Heart left ventricle (tissue), 16 donors: ENCODE measurements around the gene SPON2. TPM values are rescaled to one million over a fixed set of nuclear protein-coding genes. Genes with fewer than 3 reads are reported as not detected.

ENCODE experiments used
- ATAC-seq, 4 donors: fragments of 200-7000 bp; cut with Tn5 transposase; one replicate each; pipeline ENCODE4 v1.9.1; 2020 to 2022; ENCODE audit warnings: moderate library complexity in 4 of 4, mild to moderate bottlenecking in 3 of 4, moderate number of reproducible peaks in 1 of 4
- DNase-seq, 5 donors: peaks; one replicate each; pipeline ENCODE4 v3.0.0-alpha.2; 2020
- H3K27ac ChIP-seq, 12 donors: fragments of 200-600 bp; sonication (generic) in 4 of 12; one replicate each; pipeline versions ENCODE4 v1.5.0 to v1.8.0; 2016 to 2022; ENCODE audit warnings: mild to moderate bottlenecking in 2 of 12
- H3K27me3 ChIP-seq, 9 donors: fragments of 200-600 bp; sonication (generic) in 2 of 9; one replicate each; pipeline versions ENCODE4 v1.5.1 to v1.8.0; 2016 to 2022; ENCODE audit warnings: mild to moderate bottlenecking in 3 of 9
- H3K36me3 ChIP-seq, 9 donors: fragments of 200-600 bp; sonication (generic) in 2 of 9; one replicate each; pipeline versions ENCODE4 v1.5.0 to v1.8.0; 2018 to 2022; ENCODE audit warnings: mild to moderate bottlenecking in 2 of 9
- H3K4me1 ChIP-seq, 12 donors: fragments of 200-600 bp; sonication (generic) in 4 of 12; one replicate each; pipeline versions ENCODE4 v1.5.0 to v1.8.0; 2016 to 2022; ENCODE audit warnings: mild to moderate bottlenecking in 3 of 12
- H3K4me3 ChIP-seq, 12 donors: fragments of 200-600 bp; sonication (generic) in 4 of 12; one replicate each; pipeline versions ENCODE4 v1.5.0 to v1.8.0; 2017 to 2022; ENCODE audit warnings: mild to moderate bottlenecking in 9 of 12, moderate library complexity in 4 of 12
- H3K9me3 ChIP-seq, 12 donors: fragments of 200-600 bp; sonication (generic) in 4 of 12; one replicate each; pipeline versions ENCODE4 v1.5.0 to v1.8.0; 2016 to 2022; ENCODE audit warnings: mild to moderate bottlenecking in 1 of 12
- CTCF ChIP-seq, 12 donors: fragments of 200-600 bp; sonication (generic) in 4 of 12; IDR thresholded peaks; one replicate each; pipeline versions ENCODE4 v1.5.0 to v1.8.0; 2018 to 2022; ENCODE audit warnings: antibody characterized with exemption in 12 of 12, mild to moderate bottlenecking in 5 of 12
- POLR2A ChIP-seq, 2 donors: fragments of 450-650 bp; IDR thresholded peaks; one replicate each; pipeline ENCODE4 v1.6.1; 2017; ENCODE audit warnings: antibody characterized with exemption in 2 of 2, mild to moderate bottlenecking in 2 of 2, moderate library complexity in 2 of 2
- WGBS, 4 donors: extraction: QIAGEN DNeasy Blood & Tissue Kit in 2 of 4; methylation state at CpG; one replicate each; pipeline versions ENCODE4 v1.1.5 to v1.1.7; 2013 to 2018; 5-methylcytosine and 5-hydroxymethylcytosine counted together
- intact Hi-C, 10 donors: fragments of 100-400 bp; cut with DNase I; formaldehyde crosslinking; loops; one replicate each; pipeline versions ENCODE4 v1.11.1 to v1.14.2; 2022
- polyA plus RNA-seq, 2 donors: library from polyadenylated mRNA; stranded (reverse); fragments of 200-250 nt; gene quantifications; one replicate each; pipeline ENCODE4 v1.2.3, GENCODE V29; 2013
- total RNA-seq, 9 donors: library from RNA; depleted of rRNA in 2 of 9; stranded (reverse); fragments of >200 nt in 2 of 9; fragmentation: NEBNext Ultra II Directional in 3 of 9; extraction: Animal tissue kit (Norgen Biotek cat#: 25700) in 3 of 9; gene quantifications; one replicate each; pipeline versions ENCODE4 v1.1.0 to v1.2.4, GENCODE V29; 2016 to 2023
- donor health status: ischemic (EF 13 %, LVEDD 7.1; RV severe dilation, severe dysfunction).
- donor health status: healthy with polysubstance abuse.
- donor health status: DM: no; HTN: yes; CAD: no.
- donor health status: DM: no; HTN: no; CAD: no.
- donor health status: ischemic (EF 25% LVEDD 6.9; RV normal size, moderate dysfunction).
- donor health status: ischemic (EF 25% LVEDD 5.7; RV mildly dilated, moderate dysfunction).
- donor health status: healthy.
- donor health status: DM: yes; HTN: yes; CAD: no.
- donor health status: ischemic (EF 35%, LVEDD 5.7; RV mildly dilated, moderate dysfunction).
- donor health status: nonischemic (EF 11% LVEDD 7.7; RV severe dilation, severe dysfunction).
- donor health status: DM: yes; HTN: yes; CAD: no.
- donor health status: PGD.
- donor health status: ischemic (EF 29% LVEDD 5.4; RV normal size, mild dysfunction).
- donor health status: nonischemic (EF 23%, LVEDD 6.1; RV moderate dilation, normal function).

The SPON2 gene
- total and polyA plus RNA-seq, 11 donors = 7.8 to 36.3 (median 13.7) TPM

GRCh38 chr4:1124818-1125217, 47.6 kb downstream of the SPON2 start:
- TF ChIP-seq CTCF (IDR thresholded peaks at IDR 0.05) (no peak), POLR2A (IDR thresholded peaks at IDR 0.05) (no peak)
- no peak overlapping the region for H3K4me3 ChIP-seq
- H3K27me3 ChIP-seq = peaks cover 0 to 9% (median 0%) of the 10 kb centered on the region in 9 donors
- ATAC-seq (no peak), DNase-seq (no peak)
- H3K27ac ChIP-seq = no peak overlapping the region
- 67 to 70% (median 68%) methylated on average over 4 of the region's 4 CpGs for WGBS, 4 donors
- no peaks in the 10 kb centered on the region for H3K36me3 ChIP-seq
- no peaks in the 10 kb centered on the region for H3K4me1 ChIP-seq
- H3K9me3 ChIP-seq = peaks cover 0 to 4% (median 0%) of the 10 kb centered on the region in 12 donors
- intact Hi-C loops = no loop called here

GRCh38 chr4:1122505-1122904, 49.9 kb downstream of the SPON2 start:
- Histone ChIP-seq H3K4me1 (no peaks in the 10 kb centered on the region), H3K4me3 (no peak overlapping the region), H3K9me3 (peaks cover 0 to 4% (median 0%) of the 10 kb centered on the region in 12 donors), H3K27ac (no peak overlapping the region), H3K27me3 (peaks cover 0 to 9% (median 0%) of the 10 kb centered on the region in 9 donors), H3K36me3 (no peaks in the 10 kb centered on the region)
- intact Hi-C loops = no loop called here
- no peak for TF ChIP-seq CTCF (IDR thresholded peaks at IDR 0.05)
- no peak for TF ChIP-seq POLR2A (IDR thresholded peaks at IDR 0.05)
- DNase-seq = no peak
- ATAC-seq = no peak
- 75 to 89% (median 80%) methylated on average over 3 of the region's 3 CpGs for WGBS, 4 donors

Other genes starting within 250 kb of the SPON2 start
- gene GAK, start 240.3 kb downstream of the SPON2 start, total RNA-seq = 10 to 100 TPM; 22.8 to 55.1 (median 32.5) TPM
- 10 to 100 TPM; 51.8 to 52.3 TPM for gene GAK, start 240.3 kb downstream of the SPON2 start, polyA plus RNA-seq
- gene TMEM175, start 240.1 kb downstream of the SPON2 start, total RNA-seq = 10 to 100 TPM; 16.6 to 34.6 (median 20.1) TPM
- gene TMEM175, start 240.1 kb downstream of the SPON2 start, polyA plus RNA-seq = 10 to 100 TPM; 14.2 to 28.8 TPM
- 1 to 10 TPM; 3.2 to 7.3 (median 4.4) TPM for gene DGKQ, start 199.0 kb downstream of the SPON2 start, total RNA-seq
- 1 to 10 TPM; 2.6 to 3.7 TPM for gene DGKQ, start 199.0 kb downstream of the SPON2 start, polyA plus RNA-seq
- 10 to 100 TPM in 3 of 9 donors, 1 to 10 TPM in 6; 5.0 to 17.4 (median 6.9) TPM for gene IDUA, start 185.5 kb downstream of the SPON2 start, total RNA-seq
- 1 to 10 TPM; 3.2 to 6.8 TPM for gene IDUA, start 185.5 kb downstream of the SPON2 start, polyA plus RNA-seq
- under 1 TPM in 4 of 9 donors, not detected in 5; 0.19 to 0.27 (median 0.25) TPM for gene SLC26A1, start 179.2 kb downstream of the SPON2 start, total RNA-seq
- under 1 TPM; 0.03 to 0.27 TPM for gene SLC26A1, start 179.2 kb downstream of the SPON2 start, polyA plus RNA-seq
- gene FGFRL1, start 161.0 kb downstream of the SPON2 start, total RNA-seq = 10 to 100 TPM; 23.6 to 90.7 (median 30.6) TPM
- gene FGFRL1, start 161.0 kb downstream of the SPON2 start, polyA plus RNA-seq = 10 to 100 TPM; 26.9 to 47.1 TPM
- 1 to 10 TPM in 1 of 9 donors, under 1 TPM in 4, not detected in 4; 0.25 to 1.6 (median 0.43) TPM for gene RNF212, start 59.0 kb downstream of the SPON2 start, total RNA-seq
- under 1 TPM; 0.62 to 0.65 TPM for gene RNF212, start 59.0 kb downstream of the SPON2 start, polyA plus RNA-seq
- gene CTBP1, start 76.5 kb upstream of the SPON2 start, total RNA-seq = 100 to 1,000 TPM; 105 to 165 (median 128) TPM
- gene CTBP1, start 76.5 kb upstream of the SPON2 start, polyA plus RNA-seq = 100 to 1,000 TPM in 1 of 2 donors, 10 to 100 TPM in 1; 92.0 to 148 TPM
- gene MAEA, start 117.3 kb upstream of the SPON2 start, total RNA-seq = 10 to 100 TPM; 41.5 to 57.2 (median 45.1) TPM
- gene MAEA, start 117.3 kb upstream of the SPON2 start, polyA plus RNA-seq = 10 to 100 TPM; 38.1 to 56.9 TPM
- 10 to 100 TPM in 2 of 9 donors, 1 to 10 TPM in 7; 5.0 to 14.2 (median 6.7) TPM for gene UVSSA, start 174.6 kb upstream of the SPON2 start, total RNA-seq
- gene UVSSA, start 174.6 kb upstream of the SPON2 start, polyA plus RNA-seq = 1 to 10 TPM; 4.7 to 6.6 TPM
- gene NKX1-1, start 233.9 kb upstream of the SPON2 start, total RNA-seq = not detected
- gene NKX1-1, start 233.9 kb upstream of the SPON2 start, polyA plus RNA-seq = not detected